HT1080 (cell line): Measurements from ENCODE around the gene CUEDC2. TPM values are rescaled to one million over a fixed set of nuclear protein-coding genes. Genes with fewer than 3 reads are reported as not detected.
A peak's percentile ranks its signal among the peaks of the same experiment; 100 is the strongest.

Experiments
- small RNA-seq: library from RNA; depleted of rRNA; stranded (forward); fragments of <200 nt; gene quantifications from one replicate; pipeline ENCODE3, GENCODE V24; 2014
- total RNA-seq: library from RNA; depleted of rRNA; stranded (reverse); fragments of >200 nt; shearing (Covaris generic); gene quantifications from 2 replicates; pipeline ENCODE4 v1.2.3, GENCODE V29; 2014; rRNA removed

CUEDC2 gene
- total RNA-seq, 1 experiment from 2014 or later = 38.1 TPM

Small RNA genes lying within 50 kb of the gene (small RNA-seq; reads per million reads assigned to genes)
- 7.7 reads per million, percentile 90 among the genes with 10 or more reads in this experiment for gene MIR146B

Other genes starting within 250 kb of the CUEDC2 start
- not detected in 2 replicates for gene ELOVL3, start 206.3 kb downstream of the CUEDC2 start, total RNA-seq
- not detected in 2 replicates for gene PITX3, start 191.1 kb downstream of the CUEDC2 start, total RNA-seq
- gene GBF1, start 187.0 kb downstream of the CUEDC2 start, total RNA-seq = 20.8 and 27.6 TPM in 2 replicates
- 17.3 and 18.5 TPM in 2 replicates for gene NFKB2, start 36.9 kb downstream of the CUEDC2 start, total RNA-seq
- gene PSD, start 13.8 kb downstream of the CUEDC2 start, total RNA-seq = 1.3 TPM in 1 of 2 replicates, not detected in the other
- gene FBXL15, start 11.7 kb downstream of the CUEDC2 start, total RNA-seq = 11.8 and 17.6 TPM in 2 replicates
- gene C10orf95, start 19.0 kb upstream of the CUEDC2 start, total RNA-seq = 0.37 TPM in 1 of 2 replicates, not detected in the other
- gene ACTR1A, start 70.1 kb upstream of the CUEDC2 start, total RNA-seq = 111 and 124 TPM in 2 replicates
- gene SUFU, start 71.4 kb upstream of the CUEDC2 start, total RNA-seq = 6.5 and 9.7 TPM in 2 replicates
- gene TRIM8, start 211.9 kb upstream of the CUEDC2 start, total RNA-seq = 104 and 117 TPM in 2 replicates